HG03460 (cell line): Measurements from ENCODE around the gene CARD6.
"Not testable (repeated sequence)": the region's sequence is repeated elsewhere in the genome, so short reads cannot be mapped to it uniquely, and the experiment has no call there.

Experiments used
- ATAC-seq: cut with Tn5 transposase; IDR thresholded peaks from one replicate; pipeline ENCODE4 v1.9.1; 2021; ENCODE audit not compliant: unreplicated experiment

CARD6 gene

GRCh38 chr5:40873286-40873880 lies 32.2 kb downstream of the CARD6 start:
- no peak for ATAC-seq

DNA sequence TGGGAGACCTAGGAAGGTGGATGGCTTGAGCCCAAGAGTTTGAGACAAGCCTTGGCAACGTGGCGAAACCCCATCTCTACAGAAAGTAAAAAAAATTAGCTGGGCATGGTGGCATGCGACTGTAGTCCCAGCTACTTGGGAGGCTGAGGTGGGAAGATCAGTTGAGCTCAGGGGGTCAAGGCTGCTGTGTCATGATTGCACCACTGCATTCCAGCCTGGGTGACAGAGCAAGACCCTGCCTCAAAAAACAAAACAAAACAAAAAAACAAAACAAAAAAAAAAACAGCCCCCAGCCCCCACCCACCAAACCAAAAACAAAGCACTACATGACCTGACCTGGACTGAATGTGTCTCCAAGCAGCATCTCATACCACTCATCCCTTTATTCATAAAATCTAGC lies 34.8 kb downstream of the CARD6 start:
- ATAC-seq: no peak

DNA sequence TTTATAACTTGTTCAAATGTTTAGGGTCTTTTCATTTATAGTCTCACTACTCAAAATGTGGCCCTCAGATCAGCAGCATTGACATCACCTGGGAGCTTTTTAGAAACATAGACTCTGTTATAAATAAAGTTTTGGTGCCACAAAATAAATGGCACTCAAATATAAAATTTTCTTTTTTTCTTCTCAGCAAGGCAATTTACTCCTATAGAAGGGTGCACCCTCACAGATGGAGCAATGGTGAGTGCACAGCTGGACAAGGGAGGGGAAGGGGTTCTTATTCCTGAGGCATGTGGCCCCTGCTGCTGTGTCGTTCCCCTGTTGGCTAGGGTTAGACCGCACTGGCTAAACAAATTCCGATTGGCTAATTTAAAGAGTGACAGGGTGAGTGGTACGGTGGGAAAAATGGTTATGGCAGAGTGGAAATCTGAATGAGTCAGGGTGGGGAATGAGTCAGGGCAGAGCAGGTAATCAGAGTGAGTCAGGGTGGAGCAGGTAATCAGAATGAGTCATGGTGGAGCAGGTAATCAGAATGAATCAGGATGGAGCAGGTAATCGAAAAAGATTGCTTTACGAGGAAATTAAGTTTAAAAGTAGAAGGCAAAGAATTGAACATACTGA lies 36.3 kb downstream of the CARD6 start:
- no peak for ATAC-seq

DNA sequence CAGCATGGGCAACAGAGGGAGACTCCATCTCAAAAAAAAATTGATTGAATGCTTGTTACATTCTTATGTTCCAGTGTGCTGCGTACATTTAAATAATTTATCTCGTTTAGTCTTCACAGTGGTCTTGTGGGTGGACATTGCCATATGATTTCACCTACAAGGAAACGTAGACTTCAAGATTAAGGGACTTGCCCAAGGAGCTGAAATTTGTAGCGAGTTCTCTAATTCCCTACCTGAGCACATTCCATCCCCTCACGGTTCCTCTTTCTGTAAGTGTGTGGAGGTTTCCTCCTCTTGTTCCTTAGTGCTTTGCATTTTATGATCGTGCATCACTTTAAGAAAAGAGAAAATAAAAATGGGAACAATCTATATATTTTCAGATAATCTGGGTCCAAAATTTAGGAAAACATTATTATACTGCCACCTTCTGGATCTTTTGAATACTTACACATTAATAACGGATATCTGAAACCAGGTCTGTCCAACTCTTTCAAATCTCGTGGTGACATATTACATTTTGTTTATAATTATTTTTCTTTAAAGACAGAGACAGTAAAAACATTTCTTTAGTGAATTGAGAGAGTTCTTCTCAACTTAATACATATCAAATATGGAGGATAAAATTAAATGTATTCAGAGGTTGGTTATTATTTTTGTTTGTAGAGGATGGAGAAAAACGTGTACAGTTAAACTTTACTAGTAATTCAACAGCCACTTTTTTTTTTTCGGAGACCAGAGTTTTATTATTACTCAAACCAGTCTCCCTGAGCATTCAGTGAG lies 38.2 kb downstream of the CARD6 start:
- ATAC-seq: peak; percentile 59

GRCh38 chr5:40882291-40882690 lies 41.1 kb downstream of the CARD6 start:
- no peak for ATAC-seq

DNA sequence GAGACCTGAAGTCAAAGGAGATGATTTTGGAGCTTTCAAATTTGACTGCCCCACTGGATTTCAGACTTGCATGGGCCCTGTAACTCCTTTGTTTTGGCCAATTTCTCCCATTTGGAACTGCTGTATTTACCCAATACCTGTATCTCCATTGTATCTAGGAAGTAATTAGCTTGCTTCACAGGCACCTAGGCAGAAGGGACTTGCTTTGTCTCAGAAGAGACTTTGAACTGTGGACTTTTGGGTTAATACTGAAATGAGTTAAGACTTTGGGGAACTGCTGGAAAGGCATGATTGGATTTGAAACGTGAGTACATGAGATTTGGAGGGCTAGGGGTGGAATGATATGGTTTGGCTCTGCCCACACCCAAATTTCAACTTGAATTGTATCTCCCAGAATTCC lies 41.9 kb downstream of the CARD6 start:
- ATAC-seq: not testable (repeated sequence)

DNA sequence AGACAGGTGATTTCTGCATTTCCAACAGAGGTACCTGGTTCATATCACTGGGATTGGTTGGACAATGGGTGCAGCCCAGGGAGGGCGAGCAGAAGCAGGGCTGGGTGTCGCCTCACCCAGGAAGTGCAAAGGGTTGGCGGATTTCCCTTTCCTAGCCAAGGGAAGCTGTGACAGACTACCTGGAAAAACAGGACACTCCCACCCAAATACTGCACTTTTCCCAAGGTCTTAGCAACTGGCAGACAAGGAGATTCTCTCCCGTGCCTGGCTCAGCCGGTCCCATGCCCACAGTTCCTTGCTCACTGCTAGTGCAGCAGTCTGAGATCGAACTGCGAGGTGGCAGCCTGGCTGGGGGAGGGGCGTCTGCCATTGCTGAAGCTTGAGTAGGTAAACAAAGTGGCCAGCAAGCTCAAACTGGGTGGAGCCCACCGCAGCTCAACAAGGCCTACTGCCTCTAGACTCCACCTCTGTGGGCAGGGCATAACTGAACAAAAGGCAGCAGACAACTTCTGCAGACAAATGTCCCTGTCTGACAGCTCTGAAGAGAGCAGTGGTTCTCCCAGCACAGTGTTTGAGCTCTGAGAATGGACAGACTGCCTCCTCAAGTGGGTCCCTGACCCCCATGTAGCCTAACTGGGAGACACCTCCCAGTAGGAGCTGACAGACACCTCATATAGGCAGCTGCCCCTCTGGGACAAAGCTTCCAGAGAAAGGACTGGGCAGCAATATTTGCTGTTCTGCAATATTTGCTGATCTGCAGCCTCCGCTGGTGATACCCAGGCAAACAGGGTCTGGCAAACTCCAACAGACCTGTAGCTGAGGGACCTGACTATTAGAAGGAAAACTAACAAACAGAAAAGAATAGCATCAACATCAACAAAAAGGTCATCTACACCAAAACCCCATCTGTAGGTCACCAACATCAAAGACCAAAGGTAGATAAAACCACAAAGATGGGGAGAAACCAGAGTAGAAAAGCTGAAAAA lies 54.6 kb downstream of the CARD6 start:
- ATAC-seq: not testable (repeated sequence)

- ATAC-seq: peak; percentile 77
Measured at GRCh38 chr5:40904205-40904993, 63.2 kb downstream of the CARD6 start.

DNA sequence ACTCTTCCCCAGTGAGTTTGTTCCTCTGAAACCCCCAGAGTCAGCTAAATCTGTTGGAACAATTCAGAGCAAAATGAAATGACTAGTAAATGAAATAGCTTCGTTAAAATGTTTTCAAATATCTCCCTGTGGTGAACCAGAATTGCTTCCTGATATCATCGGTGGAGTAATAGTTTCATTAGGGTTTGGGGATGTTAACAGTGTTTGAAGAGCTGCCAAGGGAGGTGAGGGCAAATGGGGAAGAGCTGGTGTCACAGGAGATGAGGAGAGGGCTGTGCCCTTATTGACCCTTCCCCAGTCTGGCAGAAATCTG lies 63.8 kb downstream of the CARD6 start:
- ATAC-seq: no peak

DNA sequence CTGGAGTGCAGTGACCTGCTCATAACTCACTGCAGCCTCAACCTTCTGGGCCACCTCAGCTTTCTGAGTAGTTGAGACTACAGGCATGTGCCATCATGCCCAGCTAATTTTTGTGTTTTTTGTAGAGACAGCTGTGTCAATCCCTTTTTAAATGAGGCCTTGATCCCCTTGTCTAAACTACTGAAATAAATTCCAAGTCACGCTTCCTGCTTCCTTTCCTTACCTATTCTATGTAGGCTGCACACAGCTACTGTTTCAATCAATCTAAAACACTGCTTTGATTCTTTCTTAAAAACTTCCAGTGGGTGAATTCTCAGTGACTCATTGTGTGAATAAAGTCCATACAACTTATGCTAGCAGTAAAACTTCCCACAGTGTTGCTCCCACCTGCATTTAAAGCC lies 65.2 kb downstream of the CARD6 start:
- ATAC-seq: no peak

DNA sequence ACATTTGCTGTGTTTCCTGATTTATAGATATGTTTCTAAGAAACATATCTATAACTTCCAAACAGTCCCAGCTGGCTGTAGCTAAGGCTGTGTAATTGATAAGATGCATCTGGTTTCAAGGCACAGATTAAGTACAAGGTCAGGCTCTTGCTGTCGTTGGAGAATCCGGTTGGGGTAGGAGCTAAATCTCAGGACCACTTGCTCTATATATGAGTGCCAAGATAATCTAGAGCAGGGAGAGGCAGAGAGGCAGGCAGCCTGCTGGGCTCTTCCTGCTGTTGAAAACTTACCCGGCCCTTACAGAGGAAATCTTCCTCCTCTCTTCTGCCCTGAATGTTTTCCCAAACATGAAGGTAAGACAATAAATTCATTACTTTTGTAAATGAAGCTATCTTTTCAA lies 68.1 kb downstream of the CARD6 start, which contains the start of gene C7:
C7 (plus strand) TSS at position 234 of the 400 bp plus-strand sequence; CDS start at position 348, 114 bp downstream.
- no peak for ATAC-seq

DNA sequence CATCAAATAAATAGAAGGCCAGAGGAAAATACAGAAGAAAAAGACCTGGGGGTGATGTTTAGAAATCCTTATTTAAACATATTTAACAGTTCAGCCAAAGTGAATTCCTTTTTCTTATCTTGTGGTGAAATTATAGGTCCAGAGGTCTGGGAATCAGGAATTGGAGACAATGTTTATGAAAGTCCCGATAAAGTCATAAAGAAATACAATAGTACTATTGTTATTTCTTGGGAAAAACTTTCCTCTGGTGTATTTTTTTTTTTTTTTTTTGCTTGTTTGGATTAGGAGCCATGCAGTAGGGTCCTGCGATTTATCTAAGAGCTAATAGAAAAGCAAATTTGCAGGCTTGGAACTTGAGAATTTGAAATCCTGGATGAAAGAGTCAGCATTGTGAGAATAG lies 68.6 kb downstream of the CARD6 start:
- no peak for ATAC-seq
